NCI-H2171 (cell line): Measurements from ENCODE around the gene POC1A.
"Not testable (repeated sequence)": the region's sequence is repeated elsewhere in the genome, so short reads cannot be mapped to it uniquely, and the experiment has no call there.

ENCODE experiments used
- DNase-seq: peaks from one replicate; lab custom pipeline; 2025; lab: John Stamatoyannopoulos, UW

Gene POC1A

DNA sequence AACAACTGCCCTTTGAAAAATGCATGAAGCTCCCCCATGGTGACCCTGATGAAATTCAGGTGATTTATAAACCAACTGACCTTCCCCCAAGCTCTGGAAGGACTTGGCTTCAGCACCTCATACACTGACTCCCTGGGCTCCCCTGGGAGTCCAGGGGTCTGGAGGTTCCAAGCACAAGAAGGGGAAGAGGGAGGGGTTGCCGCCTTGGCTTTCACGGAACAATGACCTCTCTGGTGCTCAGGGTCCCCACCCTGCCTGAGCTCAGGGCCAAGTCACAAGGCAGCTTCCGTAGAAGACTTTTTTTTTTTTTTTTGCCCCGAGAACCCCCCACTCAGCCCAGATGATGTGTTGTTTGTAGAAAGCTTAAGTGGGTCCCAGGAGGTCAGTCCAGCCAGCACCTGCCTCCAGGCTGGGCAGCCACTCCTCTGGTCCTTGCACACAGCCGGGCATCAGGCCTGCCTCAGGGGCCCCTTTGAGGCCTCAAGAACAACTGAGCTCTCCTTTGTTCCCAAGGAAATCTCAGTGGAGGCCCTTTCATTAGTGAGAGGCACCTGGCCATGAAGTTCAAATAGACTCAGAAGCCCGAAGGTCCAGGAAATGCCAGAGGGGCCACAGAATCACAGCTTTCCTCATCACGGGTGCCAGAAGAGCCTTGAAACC, 29.7 kb upstream of the POC1A start:
- no peak for DNase-seq

DNA sequence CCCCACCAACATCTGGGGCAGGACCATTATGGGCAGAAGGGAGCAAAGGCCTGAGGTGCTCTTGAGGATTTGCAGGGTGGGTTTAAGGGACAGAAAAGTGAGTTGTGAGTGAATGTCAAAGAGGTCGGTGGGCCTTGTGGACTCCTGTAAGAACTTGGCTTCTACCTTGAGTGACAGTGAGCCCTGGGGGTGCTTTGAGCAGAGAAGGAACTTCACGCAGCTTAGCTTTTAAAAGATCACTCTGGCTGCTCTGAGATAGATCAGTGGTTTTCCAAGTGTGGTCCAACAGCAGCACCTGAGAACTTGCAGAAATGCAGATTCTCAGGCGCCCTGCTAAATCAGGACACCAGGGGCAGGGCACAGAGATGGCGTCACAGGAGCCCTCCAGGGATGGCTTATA, 28.5 kb upstream of the POC1A start:
- DNase-seq, result no peak

DNA sequence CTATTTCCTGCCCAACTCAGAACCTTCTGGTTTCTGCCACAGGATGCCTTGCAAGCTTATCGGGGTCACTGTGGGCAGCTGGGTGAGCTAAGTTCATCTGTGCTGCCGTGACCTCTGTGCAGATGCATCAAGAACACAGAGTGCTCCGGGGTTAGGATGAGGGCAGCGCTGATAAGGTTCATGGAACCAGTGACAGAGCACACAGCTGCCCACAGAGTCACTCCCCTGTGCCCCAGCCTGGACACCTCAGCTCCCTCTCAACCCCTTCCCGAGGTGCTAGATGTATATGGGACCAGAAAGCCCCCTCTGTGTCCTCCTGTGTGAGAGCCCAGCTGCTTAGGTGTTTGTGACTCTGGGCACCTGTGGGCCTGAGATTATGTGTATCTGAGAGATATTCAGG, 28.0 kb upstream of the POC1A start:
- no peak for DNase-seq

DNA sequence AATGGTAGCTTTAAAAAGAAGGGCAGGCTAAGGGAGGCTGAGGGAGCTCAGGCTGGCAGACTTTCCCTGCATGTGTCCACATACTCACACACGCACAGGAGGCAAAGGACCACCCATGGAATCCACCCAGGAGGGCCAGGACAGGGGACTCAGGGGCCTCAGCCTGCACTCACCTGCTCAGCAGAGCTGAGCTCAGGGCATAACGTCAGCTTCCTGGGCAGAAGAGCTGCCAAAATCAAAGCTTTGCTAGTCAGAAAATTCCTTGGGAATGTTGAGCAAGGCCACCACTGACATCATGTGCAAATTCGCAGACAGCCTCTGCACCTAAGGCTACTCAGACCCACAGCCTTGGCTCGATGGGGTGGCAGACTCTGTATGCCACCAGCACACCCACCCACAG, 27.3 kb upstream of the POC1A start:
- no peak for DNase-seq

DNA sequence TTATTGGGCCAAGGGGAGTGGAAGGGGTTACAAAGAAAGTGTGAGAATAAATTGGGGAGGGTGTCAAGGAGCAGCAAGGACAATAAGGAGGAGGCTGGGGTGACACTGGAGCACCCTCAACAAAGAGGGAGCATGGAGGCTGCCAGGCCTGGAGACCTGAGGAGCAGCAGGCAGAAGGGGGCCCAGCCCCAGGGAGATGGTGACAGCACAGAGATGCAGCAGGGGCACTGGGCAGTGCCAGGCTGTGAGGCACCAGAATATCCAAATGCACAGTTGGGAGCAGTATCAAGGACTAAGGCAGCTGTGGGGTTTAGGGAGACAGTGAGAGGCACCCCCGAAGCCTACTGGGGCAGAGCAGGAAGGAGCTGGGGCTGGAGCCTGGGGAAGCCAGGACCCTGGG, 24.3 kb upstream of the POC1A start:
- no peak for DNase-seq

DNA sequence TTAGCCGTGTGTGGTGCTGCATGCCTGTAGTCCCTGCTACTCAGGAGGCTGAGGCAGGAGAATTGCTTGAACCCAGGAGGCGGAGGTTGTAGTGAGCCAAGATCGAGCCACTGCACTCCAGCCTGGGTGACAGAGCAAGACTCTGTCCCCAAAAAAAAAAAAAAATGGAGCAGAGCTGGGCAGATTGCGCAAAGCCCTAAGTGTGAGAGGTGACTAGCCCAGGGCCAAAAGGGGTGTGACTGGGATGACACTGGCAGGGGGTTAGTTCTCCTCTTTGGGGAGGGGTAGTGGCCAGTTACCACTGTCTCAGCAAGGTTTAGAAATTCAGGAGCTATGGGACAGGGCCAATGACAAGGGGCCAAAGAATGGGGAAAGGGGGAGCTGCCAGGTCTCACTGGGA, 23.9 kb upstream of the POC1A start:
- DNase-seq, result not testable (repeated sequence)

DNA sequence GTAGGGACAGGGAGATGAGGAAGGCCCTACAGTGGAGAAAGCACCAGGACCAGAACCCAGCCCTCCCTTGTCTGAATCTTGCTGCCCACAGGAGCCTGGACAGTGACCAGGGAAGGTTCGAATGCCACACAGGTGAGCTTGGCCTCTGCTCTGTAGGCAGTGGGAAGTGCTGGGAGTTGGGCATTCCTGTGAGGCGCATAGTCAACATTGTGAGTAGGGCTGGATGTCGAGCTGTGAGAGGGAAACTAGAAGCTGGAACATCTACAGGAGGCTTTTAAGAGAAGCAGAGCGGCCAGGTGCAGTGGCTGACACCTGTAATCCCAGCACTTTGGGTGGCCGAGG, 23.4 kb upstream of the POC1A start:
- DNase-seq, result no peak

DNA sequence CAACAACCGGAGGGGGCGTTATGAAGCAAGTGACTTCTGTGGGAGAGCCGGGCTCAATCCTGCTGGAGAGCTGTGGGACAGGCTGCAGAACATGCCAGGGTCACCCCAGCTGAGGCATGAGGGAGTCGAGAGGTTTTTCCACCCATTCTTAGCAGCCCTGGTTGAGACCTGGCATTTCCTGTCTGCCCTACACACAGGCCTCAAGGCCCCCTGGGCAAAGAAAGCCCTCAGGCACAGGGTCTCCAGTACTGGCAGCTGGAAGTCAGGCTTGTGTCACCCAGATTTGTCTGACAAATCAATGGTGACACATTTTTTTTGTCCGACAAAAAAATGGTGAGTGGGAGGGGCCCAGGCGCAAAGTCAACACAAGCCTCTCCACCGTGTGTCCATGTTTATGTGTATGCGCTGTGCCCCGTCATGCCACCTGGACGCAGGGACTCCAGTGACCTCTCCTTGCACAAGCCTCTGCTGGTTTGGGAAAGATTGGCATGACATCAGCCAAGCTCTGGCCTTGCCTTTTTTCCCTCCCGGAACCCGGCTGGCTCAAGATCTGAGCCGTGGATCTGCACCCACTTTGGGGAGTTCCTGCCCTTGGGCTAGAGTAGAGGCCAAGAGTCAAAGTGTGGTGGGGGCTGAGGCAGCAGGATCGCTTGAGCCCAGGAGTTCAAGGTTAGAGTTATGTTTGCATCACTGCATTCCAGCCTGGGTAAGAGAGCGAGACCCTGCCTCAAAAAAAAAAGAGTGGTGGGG, 22.9 kb upstream of the POC1A start:
- DNase-seq, result no peak

DNA sequence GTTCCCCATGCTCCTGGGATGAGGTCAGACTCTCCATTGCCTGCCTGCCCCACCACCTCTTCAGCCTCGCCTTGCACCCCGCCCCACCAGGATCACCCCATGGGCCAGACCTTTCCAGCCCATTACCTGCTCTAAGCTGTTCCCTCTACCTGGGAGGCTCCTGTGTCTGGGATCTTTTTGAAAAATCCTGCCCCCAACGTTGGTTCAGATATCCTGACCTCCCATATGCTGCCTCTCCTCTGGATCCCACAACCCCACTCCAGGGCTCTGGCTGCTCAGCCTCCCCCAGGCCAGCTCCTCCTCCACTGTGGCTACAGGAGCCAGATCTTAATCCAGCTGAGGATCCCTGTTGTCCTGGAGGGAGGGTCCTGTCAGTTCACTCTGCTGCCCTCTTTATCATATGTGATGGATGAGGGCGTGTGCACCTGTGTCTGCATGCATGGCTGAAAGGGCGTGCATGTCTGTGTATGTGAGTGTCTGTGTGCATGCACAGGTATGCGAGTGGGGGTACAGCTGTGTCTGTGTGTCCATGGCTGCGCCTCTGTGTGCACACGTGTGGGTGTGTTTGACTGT, 22.0 kb upstream of the POC1A start:
- DNase-seq, result no peak

DNA sequence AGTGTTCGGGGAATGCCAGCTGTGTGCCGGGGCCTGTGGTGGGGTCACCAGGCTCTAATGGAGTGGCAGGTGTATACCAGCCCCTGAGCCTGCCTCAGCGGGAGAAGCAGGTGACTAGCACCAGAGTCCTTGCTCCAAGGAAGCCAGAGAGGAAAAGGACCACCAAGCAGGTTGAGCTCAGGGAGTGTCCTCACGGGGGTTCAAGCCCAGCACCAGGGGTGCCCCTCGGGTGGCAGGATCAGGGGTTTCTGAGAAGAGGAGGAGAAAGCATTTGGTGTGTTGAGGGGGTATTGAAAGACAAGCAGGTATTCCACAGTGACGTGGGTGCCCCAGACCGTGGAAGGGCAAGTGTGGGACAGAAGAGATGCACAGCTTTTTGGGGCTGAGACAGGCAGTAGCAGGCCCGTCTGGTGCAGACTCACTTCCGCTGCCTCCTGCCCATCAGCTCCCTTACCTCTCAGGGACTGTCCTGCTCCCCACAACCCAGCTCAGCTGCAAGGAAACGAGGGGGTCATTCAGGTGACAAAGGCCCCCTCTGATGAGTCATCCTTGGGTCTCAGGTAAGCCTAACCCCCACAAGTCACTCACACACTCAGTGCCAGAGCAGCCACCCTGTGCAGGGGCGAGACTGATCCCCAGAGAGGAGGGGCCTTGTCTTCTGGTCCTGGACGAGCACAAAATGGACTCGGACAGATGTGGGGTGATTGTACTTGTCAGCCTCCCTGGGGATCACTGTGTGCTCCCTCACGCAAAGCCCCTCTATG, 21.4 kb upstream of the POC1A start:
- DNase-seq, result no peak

DNA sequence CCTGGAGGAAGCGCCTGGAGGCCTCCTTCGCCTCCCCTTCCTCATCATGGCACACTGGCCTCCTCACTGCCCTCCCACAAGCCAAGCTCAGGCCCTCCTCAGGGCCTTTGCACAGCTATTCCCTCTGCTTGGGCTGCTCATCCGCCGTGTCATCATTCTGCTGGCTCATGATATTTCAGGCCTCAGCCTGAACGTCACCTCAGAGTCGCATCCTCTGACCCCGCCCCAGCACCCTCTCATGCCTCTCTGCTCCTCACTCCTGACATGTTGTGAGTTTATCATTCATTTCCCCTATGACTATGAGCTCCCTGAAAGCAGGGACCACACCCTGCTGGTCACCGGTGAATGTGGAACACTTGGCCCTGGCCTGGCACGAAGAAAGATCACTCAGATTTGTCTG, 20.7 kb upstream of the POC1A start:
- no peak for DNase-seq

DNA sequence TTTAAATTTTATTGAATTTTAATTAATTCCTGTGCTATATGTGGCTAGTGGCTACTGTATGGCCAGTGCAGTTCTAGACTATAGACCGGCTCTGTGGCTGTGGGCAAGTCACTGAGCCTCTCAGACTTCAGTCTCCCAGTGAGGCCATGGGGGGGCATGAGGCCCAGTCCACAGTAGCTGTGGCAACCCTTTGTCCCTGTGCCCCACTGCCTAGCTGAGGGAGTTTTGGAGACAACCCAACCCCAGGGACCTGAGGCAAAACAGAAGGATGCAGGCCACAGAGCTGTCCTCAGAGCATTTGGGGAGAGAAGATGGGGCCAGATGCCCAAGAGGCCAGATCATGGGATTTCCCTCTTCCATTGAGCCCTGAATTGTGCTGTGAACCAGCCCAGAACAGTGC, 18.9 kb upstream of the POC1A start:
- DNase-seq, result no peak

DNA sequence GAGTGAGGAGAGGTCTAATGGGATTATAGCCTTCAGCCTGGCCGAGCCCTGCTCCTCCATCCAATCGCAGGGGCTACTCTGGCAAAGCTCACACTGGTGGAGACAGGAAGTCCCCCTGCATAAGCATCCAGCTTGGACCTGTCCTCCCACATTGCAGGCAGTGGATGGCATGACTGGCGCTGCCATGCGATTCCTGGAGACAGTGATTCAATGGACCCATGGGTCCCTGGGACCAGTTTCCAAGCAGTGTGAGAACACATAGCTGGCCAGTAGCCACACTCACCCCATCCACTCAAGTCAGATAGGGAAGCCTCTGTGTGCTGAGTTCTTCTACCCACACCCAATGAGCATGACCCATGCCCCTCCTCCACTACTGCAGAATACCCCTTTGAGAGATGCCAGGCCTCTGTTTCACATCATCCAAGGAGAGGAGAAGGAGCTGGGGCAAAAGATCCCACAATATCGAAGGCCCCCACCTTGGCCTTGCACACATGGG, 18.1 kb upstream of the POC1A start:
- DNase-seq, result no peak

DNA sequence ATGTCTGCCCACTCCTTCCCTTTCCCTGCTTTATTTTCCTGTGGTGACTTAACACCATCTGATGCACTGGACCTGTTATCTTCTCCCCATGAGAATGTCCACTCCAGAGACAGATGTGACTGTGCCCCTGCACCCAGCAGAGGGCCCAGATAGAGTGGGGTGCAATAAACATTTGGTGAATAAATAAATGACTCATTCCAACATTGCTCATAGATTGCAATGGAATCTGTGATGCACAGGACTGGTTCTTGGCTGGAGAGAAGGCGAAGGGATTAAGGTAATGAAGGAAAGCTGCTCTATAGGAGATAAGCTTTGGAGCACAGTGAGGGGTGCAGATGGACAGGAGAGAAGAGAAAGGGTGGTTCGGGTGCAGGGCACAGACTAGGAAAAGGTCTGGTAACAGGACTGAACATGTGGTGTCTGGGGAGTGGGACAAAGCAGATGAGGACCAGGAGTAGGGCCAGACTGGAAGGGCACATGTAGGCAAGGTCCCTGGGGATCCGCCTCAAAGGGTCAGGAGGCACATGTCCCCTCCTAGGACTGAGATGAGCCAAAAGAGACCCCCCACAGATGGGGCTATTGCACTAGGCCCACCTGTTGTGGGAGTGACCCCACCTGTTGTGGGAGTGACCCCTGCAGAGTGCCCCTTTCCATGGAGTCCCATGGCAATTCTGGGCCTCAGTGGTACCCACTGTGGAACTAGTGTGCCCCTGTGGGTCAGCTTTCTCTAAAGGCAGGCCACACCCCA, 17.5 kb upstream of the POC1A start:
- no peak for DNase-seq

DNA sequence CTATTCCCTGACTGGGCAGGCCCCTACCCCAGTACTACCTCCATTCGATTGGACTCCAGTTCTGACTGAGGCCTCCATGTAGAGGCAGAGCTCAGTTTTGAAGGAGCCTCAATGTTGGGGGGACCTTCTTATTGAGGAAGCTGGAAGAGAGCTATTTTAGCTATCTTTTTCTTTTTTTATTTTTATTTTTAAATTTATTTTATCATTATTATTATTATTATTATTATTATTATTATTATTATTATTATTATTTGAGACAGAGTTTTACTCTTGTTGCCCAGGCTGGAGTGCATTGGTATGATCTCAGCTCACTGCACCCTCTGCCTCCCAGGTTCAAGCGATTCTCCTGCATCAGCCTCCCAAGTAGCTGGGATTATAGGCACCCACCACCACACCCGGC, 16.0 kb upstream of the POC1A start:
- DNase-seq, result not testable (repeated sequence)

DNA sequence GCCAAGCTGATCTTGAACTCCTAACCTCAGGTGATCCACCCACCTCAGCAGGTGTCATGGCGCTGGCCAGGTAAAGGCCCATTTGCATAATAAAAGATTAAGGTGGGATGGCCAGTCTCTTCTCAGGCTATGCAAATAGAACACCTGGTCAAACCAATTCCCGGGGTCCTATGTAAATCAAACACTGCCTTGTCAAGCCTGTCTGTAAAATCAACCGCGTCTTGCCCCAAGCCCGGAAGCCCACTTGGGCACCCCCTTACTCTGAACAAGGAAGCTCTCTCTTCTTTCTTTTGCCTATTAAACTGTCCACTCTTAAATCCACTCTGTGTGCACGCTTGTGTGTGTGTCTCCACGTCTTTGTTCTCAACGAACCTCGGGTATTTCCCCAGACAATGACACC, 13.0 kb upstream of the POC1A start:
- no peak for DNase-seq

DNA sequence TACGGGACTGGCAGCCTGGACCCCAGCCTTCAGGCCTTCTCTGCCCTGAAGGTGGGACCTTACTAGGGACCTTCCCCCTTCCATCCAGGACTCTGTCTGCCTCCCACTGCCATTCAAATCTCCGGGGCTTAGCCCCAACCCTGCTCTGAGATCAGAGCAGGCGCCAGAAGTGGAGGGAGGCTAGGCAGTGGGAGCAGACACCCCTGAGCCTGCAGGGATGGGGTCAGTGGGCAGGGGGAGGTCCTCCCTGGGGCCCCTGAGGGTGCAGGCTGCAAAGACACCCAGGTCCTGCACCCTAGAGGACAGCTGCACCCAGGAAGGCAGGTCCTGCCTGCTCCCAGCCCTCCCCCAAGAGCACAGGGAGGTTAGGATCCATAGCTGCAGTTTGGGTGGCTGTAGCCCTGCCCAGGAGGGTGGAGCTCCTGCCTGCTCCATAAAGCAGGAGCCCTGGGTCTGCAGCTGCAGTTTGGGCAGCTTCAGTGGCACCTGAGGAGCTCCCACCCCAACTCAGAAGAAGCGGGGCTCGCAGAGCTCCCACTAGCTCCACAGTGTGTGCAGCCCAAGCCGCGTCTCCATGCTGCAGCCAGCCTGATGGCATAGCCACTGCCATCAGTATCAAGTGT, 8.1 kb upstream of the POC1A start:
- DNase-seq, result no peak

DNA sequence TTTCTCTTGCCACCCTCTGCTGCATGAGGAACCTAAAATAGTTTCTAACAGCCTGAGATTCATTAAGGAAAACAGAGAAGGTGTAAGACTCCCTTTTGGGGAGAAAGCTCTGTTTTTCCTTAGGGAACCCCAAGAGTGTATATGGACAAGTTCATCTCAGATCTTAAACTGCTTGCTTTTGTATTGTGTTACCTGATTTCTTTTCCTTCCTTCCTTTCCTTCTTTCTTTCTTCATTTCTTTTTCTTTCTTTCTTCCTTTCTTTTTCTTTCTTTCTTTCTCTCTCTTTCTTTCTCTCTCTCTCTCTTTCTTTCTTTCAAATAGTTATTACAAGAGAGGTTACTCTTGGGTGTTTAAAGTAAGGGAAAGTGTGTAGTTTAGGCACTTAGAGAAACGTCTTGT, 5.3 kb upstream of the POC1A start:
- DNase-seq, result no peak

DNA sequence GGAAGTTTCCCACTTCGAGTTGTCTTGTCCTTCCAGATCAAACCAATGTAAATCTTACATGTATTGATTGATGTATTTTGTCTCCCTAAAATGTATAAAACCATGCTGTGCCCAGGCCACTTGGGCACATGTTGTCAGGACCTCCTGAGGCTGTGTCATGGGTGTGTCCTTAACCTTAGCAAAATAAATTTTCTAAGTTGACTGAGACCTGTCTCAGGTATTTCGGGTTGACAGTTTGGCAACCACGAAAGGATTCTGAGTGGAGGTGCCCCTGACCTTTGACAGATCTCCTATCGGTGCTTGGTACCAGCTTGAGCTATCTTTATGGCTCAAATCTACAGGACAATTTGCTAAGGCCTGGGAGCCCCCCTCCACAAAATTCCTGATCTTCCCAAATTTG, 1.7 kb upstream of the POC1A start:
- DNase-seq, result no peak

DNA sequence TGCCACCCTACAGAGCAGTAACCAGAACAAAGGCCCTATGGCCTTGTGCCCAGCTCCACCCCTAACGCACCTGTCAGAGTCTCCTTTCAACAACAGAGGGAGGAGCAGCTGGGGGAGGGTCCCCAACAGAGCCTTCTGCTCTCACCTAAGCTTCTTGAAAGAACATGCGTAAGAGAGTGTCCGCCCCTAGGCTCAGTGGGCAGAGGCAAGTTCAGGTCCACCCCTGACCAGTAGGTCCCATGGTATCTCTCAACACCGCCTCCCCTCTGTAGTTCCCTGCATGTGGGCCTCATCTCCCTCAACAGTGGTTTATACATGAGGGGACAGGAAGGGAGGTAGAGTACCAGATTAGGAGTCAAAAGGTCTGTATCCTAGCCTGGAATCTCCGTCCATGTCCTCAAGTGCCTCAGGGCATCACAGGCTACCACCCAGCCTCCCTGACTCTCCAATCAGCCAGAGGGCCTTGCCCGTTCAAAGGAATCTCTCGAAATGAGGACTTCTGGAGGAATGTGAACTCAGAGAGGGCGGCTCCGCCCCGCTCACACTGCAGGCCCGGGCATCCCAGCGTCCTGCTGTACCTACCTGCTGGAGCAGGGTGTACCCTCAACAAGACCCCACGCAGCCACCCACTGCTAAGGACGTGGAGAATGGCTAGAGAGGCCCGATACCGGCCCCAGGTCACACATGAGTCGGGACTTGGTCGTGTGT, 680 bp downstream of the POC1A start:
- peak; percentile 34 for DNase-seq

DNA sequence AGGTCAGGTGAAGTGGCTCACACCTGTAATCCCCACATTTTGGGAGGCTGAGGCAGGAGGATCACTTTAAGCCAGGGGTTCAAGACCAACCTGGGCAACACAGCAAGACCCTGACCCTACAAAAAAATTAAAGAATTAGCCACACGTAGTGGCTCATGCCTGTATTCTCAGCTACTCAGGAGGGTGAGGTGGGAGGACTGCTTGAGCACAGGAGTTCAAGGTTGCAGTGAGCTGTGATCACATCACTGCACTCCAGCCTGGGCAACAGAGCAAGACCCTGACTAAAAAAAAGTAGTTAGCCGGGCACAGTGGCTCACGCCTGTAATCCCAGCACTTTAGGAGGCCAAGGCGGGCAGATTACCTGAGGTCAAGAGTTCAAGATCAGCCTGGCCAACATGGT, 2.2 kb downstream of the POC1A start:
- not testable (repeated sequence) for DNase-seq
